ENCODE measurements around the gene CALHM3.
A peak's percentile ranks its signal among the peaks of the same experiment; 100 is the strongest.

Gene CALHM3

DNA sequence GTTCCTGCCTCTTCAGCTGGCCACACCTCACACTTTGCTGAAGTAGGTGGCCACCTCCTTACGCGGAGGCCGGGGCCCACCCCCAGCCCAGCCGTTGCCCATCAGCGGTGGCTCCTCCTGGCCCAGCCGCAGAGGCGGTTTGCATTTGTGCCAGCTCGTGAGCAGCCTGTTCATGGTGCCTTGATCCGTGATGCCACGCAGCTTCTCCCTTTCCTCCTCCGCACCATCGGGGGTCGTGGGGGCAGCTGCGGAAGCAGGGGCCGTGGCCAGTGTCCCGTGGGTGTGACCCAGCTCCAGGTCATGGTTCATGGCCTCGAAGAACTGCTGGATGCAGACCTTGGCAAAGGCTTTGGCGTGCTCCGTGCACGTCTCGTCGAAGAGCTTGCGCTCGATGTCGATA, 23.8 kb downstream of the CALHM3 start:
- DNase-seq, result no peak
- TF ChIP-seq POLR2A (IDR thresholded peaks at IDR 0.05; ENCODE audit: low read length) (no peak), GATA1 (IDR thresholded peaks at IDR 0.05; ENCODE audit: low read depth, low read length) (no peak)

GRCh38 chr10:103454026-103454425, 25.0 kb downstream of the CALHM3 start:
- TF ChIP-seq GATA1 (IDR thresholded peaks at IDR 0.05; ENCODE audit: low read depth, low read length) (no peak), POLR2A (IDR thresholded peaks at IDR 0.05; ENCODE audit: low read length) (no peak)
- DNase-seq, result no peak

- DNase-seq, result no peak
- TF ChIP-seq GATA1 (IDR thresholded peaks at IDR 0.05; ENCODE audit: low read depth, low read length), result no peak
Measured at GRCh38 chr10:103452506-103453230, 26.4 kb downstream of the CALHM3 start.

DNA sequence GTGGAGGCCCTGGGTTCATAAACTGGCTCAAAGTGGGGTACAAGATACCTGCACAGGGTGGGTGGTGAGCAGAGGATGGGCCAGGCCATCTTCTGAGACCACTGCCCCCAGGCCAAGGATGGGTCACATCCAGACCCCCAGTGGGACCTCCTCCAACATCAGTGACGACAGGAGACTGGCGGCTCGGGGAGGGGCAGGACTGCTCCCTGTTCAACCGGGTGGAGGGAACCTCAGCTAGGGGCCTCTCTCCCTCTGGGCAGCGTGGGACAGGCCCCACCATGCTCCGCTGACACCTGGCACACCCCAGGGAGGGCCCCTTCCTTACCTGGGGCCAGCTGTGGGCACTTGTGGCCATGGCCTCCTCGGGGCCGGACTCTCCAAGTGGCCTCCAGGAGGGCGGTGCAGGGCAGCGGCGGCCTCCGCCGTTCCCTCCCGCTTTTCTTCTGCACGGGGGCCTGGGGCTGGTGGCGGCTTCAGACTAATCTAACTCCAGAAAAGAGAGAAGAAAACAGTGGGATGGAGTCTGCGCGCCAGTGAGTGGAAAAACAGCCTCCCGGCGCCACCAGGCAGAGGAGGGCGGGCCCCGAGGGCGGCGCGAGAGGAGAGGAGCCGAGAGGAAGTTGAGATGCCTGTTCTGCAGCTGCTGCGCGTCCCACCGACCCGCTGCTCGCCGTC, 27.1 kb downstream of the CALHM3 start, which contains the start of gene CALHM2:
Gene CALHM2 (minus strand): TSS at position 540 of the 675 bp plus-strand sequence. CDS start 2,429 bp downstream, outside the sequence.
- TF ChIP-seq GATA1 (IDR thresholded peaks at IDR 0.05; ENCODE audit: low read depth, low read length) (no peak), POLR2A (IDR thresholded peaks at IDR 0.05; ENCODE audit: low read length) (no peak)
- DNase-seq, result peak; percentile 25 to 27

GRCh38 chr10:103451091-103451813, 27.8 kb downstream of the CALHM3 start:
- TF ChIP-seq POLR2A (IDR thresholded peaks at IDR 0.05; ENCODE audit: low read length) (no peak), GATA1 (IDR thresholded peaks at IDR 0.05; ENCODE audit: low read depth, low read length) (no peak)
- DNase-seq, result peak in 1 of 2 experiments; percentile 15

DNA sequence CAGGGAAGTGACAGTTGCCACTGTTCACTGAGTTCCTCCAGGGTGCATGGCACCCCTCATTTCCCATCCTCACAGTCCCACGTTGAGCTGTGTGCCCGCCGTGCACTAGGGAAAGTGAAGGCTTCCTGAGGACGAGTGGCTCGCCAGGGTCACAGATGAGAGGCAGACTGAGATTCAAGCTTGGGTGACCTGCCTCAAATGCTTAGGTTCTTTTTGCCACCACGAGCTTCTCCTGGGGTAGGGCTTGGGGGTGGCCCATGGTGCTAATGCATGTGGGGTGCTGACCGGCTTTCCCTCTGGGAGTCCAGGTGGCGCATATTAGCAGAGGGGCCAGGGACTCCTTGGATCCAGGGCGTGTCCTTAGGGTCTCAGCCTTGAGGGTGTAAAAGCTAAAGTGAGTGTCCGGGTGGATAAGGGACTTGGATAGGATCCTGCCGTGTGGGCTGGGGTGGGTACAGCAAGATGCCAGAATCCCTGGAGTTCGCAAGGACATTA, 28.8 kb downstream of the CALHM3 start:
- TF ChIP-seq GATA1 (IDR thresholded peaks at IDR 0.05; ENCODE audit: low read depth, low read length) (no peak), POLR2A (IDR thresholded peaks at IDR 0.05; ENCODE audit: low read length) (no peak)
- no peak for DNase-seq

DNA sequence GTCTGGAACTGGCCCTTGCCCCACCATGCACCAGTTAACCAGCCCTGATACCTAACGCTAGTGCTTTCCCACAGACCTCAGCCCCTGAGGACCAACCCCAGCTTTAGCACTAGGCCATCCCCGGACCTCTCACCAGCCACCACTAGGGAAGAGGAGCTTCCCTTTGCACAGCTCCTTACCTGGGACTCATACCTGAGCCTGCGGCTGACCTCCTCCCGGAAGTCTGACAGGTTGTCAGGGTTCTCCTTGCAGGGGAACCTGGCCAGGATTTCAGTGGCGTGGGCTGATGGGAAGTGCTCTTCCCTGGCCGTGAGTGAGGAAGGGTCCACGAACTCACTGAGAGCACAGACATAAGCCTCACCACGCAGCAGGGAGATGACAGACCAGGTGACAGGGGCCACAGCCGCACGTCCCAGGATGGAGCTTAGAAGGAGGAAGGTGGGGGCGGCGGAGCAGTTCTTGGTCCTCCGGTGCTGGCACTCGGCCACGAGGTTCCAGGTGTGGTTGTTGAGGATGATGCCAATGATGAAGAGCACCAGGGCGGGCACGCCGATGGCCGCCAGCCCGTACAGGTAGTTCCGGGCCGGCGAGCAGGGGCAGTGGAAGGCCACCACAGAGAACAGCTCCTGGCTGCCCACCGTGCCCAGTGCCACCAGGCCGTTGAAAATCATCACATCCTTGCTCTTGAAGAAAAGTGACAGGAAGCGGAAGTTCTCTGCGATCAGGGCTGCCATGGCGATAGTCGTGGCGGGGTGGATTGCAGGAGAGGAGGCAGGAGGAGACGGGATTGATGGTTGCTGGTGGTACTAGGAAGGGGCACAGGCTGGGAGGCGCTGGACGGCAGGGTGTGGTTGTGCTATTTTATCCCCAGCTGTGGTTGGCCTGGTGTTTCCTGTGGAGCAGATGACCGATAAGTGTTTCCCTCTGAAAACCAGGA, 29.6 kb downstream of the CALHM3 start:
- TF ChIP-seq GATA1 (IDR thresholded peaks at IDR 0.05; ENCODE audit: low read depth, low read length) (no peak), POLR2A (IDR thresholded peaks at IDR 0.05; ENCODE audit: low read length) (no peak)
- DNase-seq, result no peak

GRCh38 chr10:103448746-103449145, 30.3 kb downstream of the CALHM3 start:
- no peak for DNase-seq
- TF ChIP-seq POLR2A (IDR thresholded peaks at IDR 0.05; ENCODE audit: low read length) (no peak), GATA1 (IDR thresholded peaks at IDR 0.05; ENCODE audit: low read depth, low read length) (no peak)

- DNase-seq, result no peak
- TF ChIP-seq GATA1 (IDR thresholded peaks at IDR 0.05; ENCODE audit: low read depth, low read length) (no peak), POLR2A (IDR thresholded peaks at IDR 0.05; ENCODE audit: low read length) (no peak)
Measured at GRCh38 chr10:103447187-103447586, 31.9 kb downstream of the CALHM3 start.

- TF ChIP-seq GATA1 (IDR thresholded peaks at IDR 0.05; ENCODE audit: low read depth, low read length) (no peak), POLR2A (IDR thresholded peaks at IDR 0.05; ENCODE audit: low read length) (no peak)
- DNase-seq, result no peak
Measured at GRCh38 chr10:103445767-103446567, 33.1 kb downstream of the CALHM3 start.

DNA sequence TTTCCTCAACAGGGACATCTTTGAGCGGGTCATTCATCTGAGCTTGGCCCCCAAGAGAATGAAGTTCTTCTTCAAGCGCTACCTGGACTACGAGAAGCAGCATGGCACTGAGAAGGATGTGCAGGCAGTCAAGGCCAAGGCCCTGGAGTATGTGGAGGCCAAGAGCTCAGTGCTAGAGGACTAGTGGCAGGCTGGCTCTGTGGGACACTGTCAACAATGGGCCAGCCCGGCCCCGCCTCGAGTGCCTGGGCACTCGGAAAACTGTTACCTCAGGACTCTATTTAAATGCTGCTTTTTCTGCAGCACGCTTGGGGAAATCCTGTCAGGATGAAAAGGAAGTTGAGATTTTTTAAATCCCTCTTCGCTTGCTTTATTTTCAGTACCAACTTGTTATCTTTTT, 33.7 kb downstream of the CALHM3 start:
- DNase-seq, result no peak
- TF ChIP-seq POLR2A (IDR thresholded peaks at IDR 0.05; ENCODE audit: low read length) (no peak), GATA1 (IDR thresholded peaks at IDR 0.05; ENCODE audit: low read depth, low read length) (no peak)

GRCh38 chr10:103444478-103444877, 34.6 kb downstream of the CALHM3 start:
- no peak for DNase-seq
- TF ChIP-seq GATA1 (IDR thresholded peaks at IDR 0.05; ENCODE audit: low read depth, low read length), result no peak
- TF ChIP-seq POLR2A (IDR thresholded peaks at IDR 0.05; ENCODE audit: low read length), result no peak
